ENCODE results near the gene ITPRID2.

- no peak for TF ChIP-seq CTCF (IDR thresholded peaks at IDR 0.05)
- TF ChIP-seq POLR2AphosphoS5 (IDR thresholded peaks at IDR 0.05): no peak
Observed at GRCh38 chr2:181955010-181955409, 63.5 kb downstream of the ITPRID2 start.
